Endothelial cell (in vitro differentiated cells): ENCODE data around the gene NKX2-4. TPM values are rescaled to one million over a fixed set of nuclear protein-coding genes. Genes with fewer than 3 reads are reported as not detected.
A peak's percentile ranks its signal among the peaks of the same experiment; 100 is the strongest.

Source experiments
- DNase-seq: peaks from one replicate; pipeline ENCODE4 v3.0.0; 2021; ENCODE audit warnings: low spot score
- H3K27ac Mint-ChIP-seq: one replicate; pipeline ENCODE4 v1.8.0; 2021; ENCODE audit warnings: mixed read lengths, inconsistent platforms; ENCODE audit not compliant: unreplicated experiment
- H3K27me3 Mint-ChIP-seq: one replicate; pipeline ENCODE4 v1.8.0; 2021; ENCODE audit warnings: mild to moderate bottlenecking, moderate library complexity, mixed read lengths, inconsistent platforms; ENCODE audit not compliant: unreplicated experiment
- H3K36me3 Mint-ChIP-seq: one replicate; pipeline ENCODE4 v1.8.0; 2021; ENCODE audit warnings: mild to moderate bottlenecking, low read depth, mixed read lengths, inconsistent platforms; ENCODE audit not compliant: unreplicated experiment
- H3K4me1 Mint-ChIP-seq: one replicate; pipeline ENCODE4 v1.8.0; 2021; ENCODE audit warnings: mild to moderate bottlenecking, mixed read lengths, inconsistent platforms; ENCODE audit not compliant: unreplicated experiment
- H3K4me3 Mint-ChIP-seq: one replicate; pipeline ENCODE4 v1.8.0; 2021; ENCODE audit warnings: mild to moderate bottlenecking, mixed read lengths, inconsistent platforms; ENCODE audit not compliant: unreplicated experiment
- H3K9me3 Mint-ChIP-seq: one replicate; pipeline ENCODE4 v1.8.0; 2021; ENCODE audit warnings: mixed read lengths, inconsistent platforms; ENCODE audit not compliant: unreplicated experiment
- CTCF ChIP-seq: fragments of 200-600 bp; sonication (generic); IDR thresholded peaks from one replicate; pipeline ENCODE4 v1.5.0; 2021; ENCODE audit warnings: antibody characterized with exemption; ENCODE audit not compliant: unreplicated experiment
- total RNA-seq: library from RNA; stranded (reverse); fragmentation: NEBNext Ultra II Directional; extraction: Animal tissue kit (Norgen Biotek cat#: 25700); gene quantifications from one replicate; pipeline ENCODE4 v1.2.1, GENCODE V29; 2021; ENCODE audit not compliant: unreplicated experiment

The NKX2-4 gene
- total RNA-seq, 1 donor from 2014 or later = not detected

- Mint-ChIP-seq H3K4me1 (peaks cover 9% of the 10 kb centered on the region), H3K4me3 (no peak overlapping the region), H3K9me3 (no peaks in the 10 kb centered on the region), H3K27me3 (peaks cover 28% of the 10 kb centered on the region), H3K36me3 (no peaks in the 10 kb centered on the region), H3K27ac (no peak overlapping the region)
- DNase-seq = no peak
- TF ChIP-seq CTCF = no peak
Measured at GRCh38 chr20:21394551-21394950, 2.8 kb downstream of the NKX2-4 start.

- no peaks in the 10 kb centered on the region for H3K9me3 Mint-ChIP-seq
- TF ChIP-seq CTCF = no peak
- peaks cover 12% of the 10 kb centered on the region for H3K4me1 Mint-ChIP-seq
- no peak for DNase-seq
- no peak overlapping the region for H3K27ac Mint-ChIP-seq
- H3K36me3 Mint-ChIP-seq = no peaks in the 10 kb centered on the region
- no peak overlapping the region for H3K4me3 Mint-ChIP-seq
- H3K27me3 Mint-ChIP-seq = peaks cover 28% of the 10 kb centered on the region
Measured at GRCh38 chr20:21393816-21394519, 3.4 kb downstream of the NKX2-4 start.

GRCh38 chr20:21393166-21393565 lies 4.2 kb downstream of the NKX2-4 start:
- Mint-ChIP-seq H3K27me3 (peaks cover 28% of the 10 kb centered on the region), H3K27ac (no peak overlapping the region), H3K4me3 (no peak overlapping the region), H3K4me1 (peaks cover 14% of the 10 kb centered on the region), H3K9me3 (no peaks in the 10 kb centered on the region), H3K36me3 (no peaks in the 10 kb centered on the region)
- no peak for TF ChIP-seq CTCF
- no peak for DNase-seq

GRCh38 chr20:21391972-21392352 lies 5.4 kb downstream of the NKX2-4 start:
- Mint-ChIP-seq H3K4me1 (peaks cover 14% of the 10 kb centered on the region), H3K4me3 (peak overlapping the region; percentile 75), H3K36me3 (no peaks in the 10 kb centered on the region), H3K27ac (peak overlapping the region; percentile 18), H3K27me3 (peaks cover 22% of the 10 kb centered on the region), H3K9me3 (no peaks in the 10 kb centered on the region)
- DNase-seq = peak; percentile 18
- no peak for TF ChIP-seq CTCF

DNA sequence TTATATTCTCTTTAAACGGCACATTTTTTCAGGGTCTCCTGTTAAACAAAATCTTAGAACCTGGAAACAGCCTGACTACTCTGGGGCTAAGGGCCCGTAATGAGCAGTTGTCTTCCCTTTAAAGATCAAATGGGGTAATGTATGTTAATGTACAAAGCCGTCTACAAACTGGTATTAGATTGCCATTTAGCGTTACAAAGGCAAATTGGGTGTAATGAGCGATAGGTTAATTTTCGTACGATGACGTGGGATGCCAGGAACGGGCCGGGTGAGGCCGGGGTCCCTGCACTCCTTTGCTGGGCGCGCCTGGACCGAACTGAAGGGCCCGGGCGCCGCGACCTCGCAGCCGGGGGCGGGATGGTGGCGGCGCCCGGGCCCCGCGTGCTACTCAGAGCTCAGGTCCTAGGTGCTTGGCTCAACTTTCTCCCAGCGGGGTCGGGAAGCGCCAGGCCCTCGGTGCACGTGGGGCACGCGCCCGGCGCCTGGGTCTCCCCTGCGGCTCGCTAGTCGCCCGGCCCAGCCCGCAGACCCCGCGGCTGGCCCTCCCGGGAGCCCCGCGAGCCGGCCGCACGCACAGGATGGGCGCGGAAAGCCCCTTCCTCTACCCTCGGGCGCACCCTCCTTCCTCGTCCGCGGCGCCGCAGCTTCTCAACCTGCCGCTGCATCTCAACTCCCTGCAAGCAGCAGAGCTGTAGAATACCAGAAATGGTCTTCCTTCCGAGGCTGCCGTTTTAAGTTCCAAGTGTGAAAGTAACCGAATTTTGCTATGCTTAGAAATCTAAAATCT lies 5.9 kb downstream of the NKX2-4 start:
- peak overlapping the region; percentile 18 for H3K27ac Mint-ChIP-seq
- TF ChIP-seq CTCF = no peak
- peak overlapping the region; percentile 75 for H3K4me3 Mint-ChIP-seq
- no peaks in the 10 kb centered on the region for H3K9me3 Mint-ChIP-seq
- H3K36me3 Mint-ChIP-seq = no peaks in the 10 kb centered on the region
- peaks cover 22% of the 10 kb centered on the region for H3K27me3 Mint-ChIP-seq
- DNase-seq = peak; percentile 44
- peaks cover 14% of the 10 kb centered on the region for H3K4me1 Mint-ChIP-seq
